Activated T-cell treated with anti-CD3 and anti-CD28 coated beads for 48 hours (primary cell): Measurements from ENCODE around the gene CALCR.
"Not testable (repeated sequence)": the region's sequence is repeated elsewhere in the genome, so short reads cannot be mapped to it uniquely, and the experiment has no call there.

ENCODE experiments used
- DNase-seq: peaks from one replicate; pipeline ENCODE4 v3.0.0-alpha.2; 2020; ENCODE audit warnings: low read depth

Gene CALCR

GRCh38 chr7:93574646-93575554 lies at the start of gene CALCR:
TSS of gene CALCR (minus strand) at chr7:93574724. CDS start at chr7:93486981, 87,743 bp downstream.
- DNase-seq = no peak

- DNase-seq = no peak
These were observed 49.3 kb upstream of the CALCR start for GRCh38 chr7:93623816-93624215.

DNA sequence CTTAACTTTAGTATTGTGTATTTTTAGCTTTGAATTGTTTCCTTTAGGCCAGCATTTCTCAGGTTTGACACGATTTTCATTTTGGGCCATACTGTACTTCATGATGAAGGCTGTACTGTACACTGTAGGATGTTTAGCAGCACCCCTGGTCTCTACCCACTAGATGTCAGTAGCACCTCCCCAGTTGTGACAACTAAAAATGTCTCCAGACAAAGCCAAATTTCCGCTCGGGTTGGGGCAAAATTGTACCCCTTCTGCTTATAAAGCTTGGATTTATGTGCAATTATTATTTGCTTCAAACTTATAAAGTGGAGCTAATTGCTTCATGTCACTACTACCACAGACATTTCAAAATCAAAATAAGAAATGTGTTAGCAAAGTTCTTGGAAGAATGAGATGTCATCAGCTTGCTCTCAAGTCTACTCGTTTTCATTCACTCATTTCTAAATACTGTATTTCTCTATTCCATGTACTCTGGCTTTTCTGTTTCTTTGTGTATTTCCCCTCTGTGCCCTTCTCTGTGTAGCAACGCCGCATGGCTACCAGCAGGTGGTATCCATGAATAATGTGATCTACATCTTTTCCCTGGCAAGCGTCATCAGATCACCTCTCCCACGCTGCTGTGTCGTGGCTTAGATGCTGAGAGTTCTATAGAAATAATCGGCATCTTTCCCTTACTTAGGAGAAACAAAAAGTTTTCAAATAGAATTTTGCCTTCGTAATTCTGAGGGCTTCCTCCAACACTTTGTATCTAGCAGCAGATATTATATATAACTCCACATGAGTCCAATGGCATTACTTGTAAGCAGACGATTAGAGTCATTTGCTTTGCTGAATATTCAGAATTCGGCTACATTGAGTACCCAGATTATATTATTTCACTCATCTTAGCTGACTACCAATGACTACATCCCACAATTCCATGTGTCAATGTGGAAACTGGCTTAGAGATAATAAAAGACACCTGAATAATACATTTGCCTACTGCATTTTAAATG lies 47.8 kb upstream of the CALCR start:
- DNase-seq = no peak

GRCh38 chr7:93620864-93621263 lies 46.3 kb upstream of the CALCR start:
- no peak for DNase-seq

GRCh38 chr7:93620057-93620456 lies 45.5 kb upstream of the CALCR start:
- no peak for DNase-seq

DNA sequence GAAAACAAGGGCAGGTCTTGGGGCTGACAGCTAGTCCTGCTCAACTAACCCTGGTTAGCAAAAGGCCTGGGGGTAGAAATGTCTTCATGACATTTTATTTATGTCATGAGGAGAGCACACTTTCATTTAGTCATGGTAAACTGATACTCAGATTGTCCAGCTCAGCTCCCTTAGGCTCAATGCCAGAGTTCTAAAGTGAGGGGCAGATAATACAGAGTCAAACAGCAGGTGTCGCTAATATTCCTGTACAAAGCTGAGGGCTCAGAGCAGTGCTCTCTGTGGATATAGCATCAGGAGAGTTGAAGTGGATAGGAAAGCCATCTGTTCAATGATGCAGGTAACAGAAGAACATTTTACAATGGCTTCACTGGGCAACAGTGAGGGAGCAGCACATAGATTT lies 26.8 kb upstream of the CALCR start:
- DNase-seq = no peak

DNA sequence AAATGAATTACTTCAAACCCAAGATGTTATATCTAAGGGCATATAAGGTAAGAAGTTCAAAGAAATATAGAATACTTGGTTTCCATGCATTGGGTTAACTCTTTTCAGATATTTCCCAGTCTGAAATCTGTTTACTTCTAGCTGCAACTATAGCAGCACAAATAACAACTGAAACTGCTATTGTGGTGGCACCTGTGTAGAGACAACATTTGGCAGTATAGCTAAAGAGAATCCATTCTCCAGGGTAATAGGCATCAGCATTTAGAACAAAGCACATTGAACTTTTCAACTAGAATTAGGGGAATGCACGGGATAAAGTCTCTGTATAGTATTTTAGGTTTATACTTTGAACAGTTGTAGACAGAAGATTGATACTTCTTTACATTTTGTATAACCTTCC lies 19.7 kb upstream of the CALCR start:
- no peak for DNase-seq

- no peak for DNase-seq
These were observed 18.2 kb upstream of the CALCR start for GRCh38 chr7:93592588-93593266.

- not testable (repeated sequence) for DNase-seq
These were observed 16.9 kb upstream of the CALCR start for GRCh38 chr7:93591224-93592050.

GRCh38 chr7:93586479-93586865 lies 11.9 kb upstream of the CALCR start:
- not testable (repeated sequence) for DNase-seq

- not testable (repeated sequence) for DNase-seq
These were observed 11.4 kb upstream of the CALCR start for GRCh38 chr7:93585694-93586478.

DNA sequence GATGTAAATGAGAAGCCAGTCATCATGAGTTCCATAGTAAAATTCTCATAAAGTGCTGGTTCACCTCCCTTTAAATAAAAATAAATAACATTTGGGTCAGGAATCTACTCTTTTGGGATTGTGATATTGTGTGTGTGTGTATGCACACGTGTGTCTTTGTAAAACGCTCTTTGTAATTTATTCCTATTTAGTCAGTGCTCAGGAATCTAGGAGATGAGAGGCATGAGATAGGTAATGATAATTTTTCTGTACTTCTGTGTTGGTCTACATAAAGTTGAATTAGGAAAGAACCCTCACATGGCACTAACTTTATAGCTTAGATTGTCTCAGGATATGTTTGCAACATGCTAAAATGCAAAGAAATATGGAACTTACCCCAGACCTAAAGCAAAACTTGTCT lies 4.9 kb upstream of the CALCR start:
- DNase-seq = no peak

GRCh38 chr7:93578762-93579161 lies 4.2 kb upstream of the CALCR start:
- no peak for DNase-seq

- DNase-seq = no peak
These were observed 1.3 kb upstream of the CALCR start for GRCh38 chr7:93575555-93576399.

- DNase-seq = no peak
These were observed 267 bp downstream of the CALCR start for GRCh38 chr7:93574269-93574645.

GRCh38 chr7:93569189-93569588 lies 5.3 kb downstream of the CALCR start:
- DNase-seq = no peak

GRCh38 chr7:93566876-93567275 lies 7.6 kb downstream of the CALCR start:
- no peak for DNase-seq

- no peak for DNase-seq
These were observed 10.9 kb downstream of the CALCR start for GRCh38 chr7:93563584-93563983.

DNA sequence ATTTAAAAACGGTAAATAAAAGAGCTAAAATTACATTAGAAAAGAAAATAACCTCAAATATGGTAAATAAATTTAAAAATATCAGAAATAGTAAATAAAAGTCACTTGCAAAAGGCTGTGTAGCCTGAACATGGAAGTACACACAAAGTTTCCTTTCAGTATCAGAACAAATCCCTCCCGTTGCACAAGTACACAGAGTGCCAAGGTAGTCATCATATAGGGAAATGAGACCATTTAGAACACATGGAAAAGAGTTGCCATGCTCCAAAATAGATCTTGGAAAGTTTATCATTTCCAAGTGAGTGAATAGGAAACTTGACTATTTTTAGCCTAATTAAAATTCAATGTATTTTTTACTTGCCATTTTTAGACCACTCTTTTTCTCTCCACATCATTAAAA lies 11.6 kb downstream of the CALCR start:
- no peak for DNase-seq

DNA sequence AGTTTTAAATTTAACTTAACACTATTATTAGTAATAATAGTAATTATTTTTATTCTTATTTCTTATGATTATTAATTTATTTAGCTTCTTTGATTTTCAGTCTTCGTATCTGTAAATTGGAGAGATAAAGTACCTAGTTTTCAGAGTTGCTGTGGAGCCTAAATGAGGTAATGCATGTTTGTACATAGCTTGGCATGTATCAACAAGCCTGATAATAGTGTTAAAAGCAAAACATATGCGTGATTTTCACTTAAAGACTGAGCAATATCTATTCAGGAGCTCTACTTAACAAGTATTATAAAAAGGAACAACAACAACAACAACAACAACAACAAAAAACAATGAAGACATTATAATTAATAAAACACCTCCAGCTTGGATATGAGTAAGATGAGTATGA lies 12.4 kb downstream of the CALCR start:
- DNase-seq = no peak
